HG02943 (cell line): ENCODE results near the gene ZBTB24.

Experiments used
- ATAC-seq: cut with Tn5 transposase; IDR thresholded peaks from one replicate; pipeline ENCODE4 v1.9.1; 2021; ENCODE audit warnings: mild to moderate bottlenecking, low read depth, moderate library complexity; ENCODE audit not compliant: unreplicated experiment

Gene ZBTB24

GRCh38 chr6:109453594-109454495, 29.2 kb downstream of the ZBTB24 start:
- ATAC-seq: no peak

- no peak for ATAC-seq
Observed at GRCh38 chr6:109453156-109453555, 29.9 kb downstream of the ZBTB24 start.

- no peak for ATAC-seq
Observed at GRCh38 chr6:109452181-109452580, 30.8 kb downstream of the ZBTB24 start.

GRCh38 chr6:109451376-109451775, 31.6 kb downstream of the ZBTB24 start:
- ATAC-seq: no peak

- ATAC-seq: no peak
Observed at GRCh38 chr6:109450801-109451200, 32.2 kb downstream of the ZBTB24 start.

- ATAC-seq: no peak
Observed at GRCh38 chr6:109449795-109450673, 33.0 kb downstream of the ZBTB24 start.

- no peak for ATAC-seq
Observed at GRCh38 chr6:109449064-109449794, 33.8 kb downstream of the ZBTB24 start.

GRCh38 chr6:109448615-109449014, 34.4 kb downstream of the ZBTB24 start:
- no peak for ATAC-seq

- ATAC-seq: no peak
Observed at GRCh38 chr6:109447878-109448555, 35.0 kb downstream of the ZBTB24 start.

GRCh38 chr6:109447087-109447486, 35.9 kb downstream of the ZBTB24 start:
- ATAC-seq: no peak

GRCh38 chr6:109446541-109446940, 36.5 kb downstream of the ZBTB24 start:
- ATAC-seq: no peak

GRCh38 chr6:109446072-109446471, 36.9 kb downstream of the ZBTB24 start:
- no peak for ATAC-seq

GRCh38 chr6:109445382-109445781, 37.6 kb downstream of the ZBTB24 start:
- ATAC-seq: no peak

- ATAC-seq: no peak
Observed at GRCh38 chr6:109443425-109443950, 39.5 kb downstream of the ZBTB24 start.

- no peak for ATAC-seq
Observed at GRCh38 chr6:109442393-109442924, 40.6 kb downstream of the ZBTB24 start.

- peak; percentile 27 for ATAC-seq
Observed at GRCh38 chr6:109441069-109441816, 41.8 kb downstream of the ZBTB24 start.

GRCh38 chr6:109440331-109441068, 42.5 kb downstream of the ZBTB24 start, which contains the start of the genes PPIL6 and SMPD2:
PPIL6 (minus strand) TSS chr6:109440628; CDS start chr6:109440590, 38 bp downstream.
SMPD2 (plus strand) TSS chr6:109440724; CDS start chr6:109441122, 398 bp downstream.
- ATAC-seq: peak; percentile 79

- no peak for ATAC-seq
Observed at GRCh38 chr6:109436041-109436440, 47.0 kb downstream of the ZBTB24 start.
